Activated T-cell treated with anti-CD3 and anti-CD28 coated beads for 1 hour (primary cell): ENCODE measurements around the gene CMC1.

Source experiments
- DNase-seq: peaks from one replicate; pipeline ENCODE4 v3.0.0-alpha.2; 2020; ENCODE audit warnings: low read depth

Gene CMC1

GRCh38 chr3:28300345-28300962 is 59.0 kb downstream of the CMC1 start:
- no peak for DNase-seq

DNA sequence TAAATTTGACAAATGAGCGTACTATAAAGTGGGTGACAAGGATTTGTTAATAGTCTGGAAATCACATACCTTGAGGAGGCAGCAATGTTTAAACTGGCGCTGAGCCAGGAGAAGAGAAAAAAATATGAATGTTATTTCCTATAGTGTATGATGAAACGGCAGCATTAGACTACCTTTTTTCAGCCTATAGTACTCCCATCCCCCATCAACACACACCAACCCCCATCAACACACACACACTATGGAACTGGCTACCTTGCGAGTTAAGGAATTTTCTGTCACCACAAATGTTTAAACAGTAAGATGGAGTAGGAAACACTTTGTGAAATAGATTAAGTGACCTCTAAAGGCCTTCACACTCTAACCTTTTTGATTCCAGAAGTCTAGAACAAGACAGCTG is 60.3 kb downstream of the CMC1 start:
- DNase-seq = no peak

- DNase-seq = no peak
Measured at GRCh38 chr3:28308196-28308595, 66.8 kb downstream of the CMC1 start.

- DNase-seq = no peak
Measured at GRCh38 chr3:28315711-28316110, 74.3 kb downstream of the CMC1 start.

DNA sequence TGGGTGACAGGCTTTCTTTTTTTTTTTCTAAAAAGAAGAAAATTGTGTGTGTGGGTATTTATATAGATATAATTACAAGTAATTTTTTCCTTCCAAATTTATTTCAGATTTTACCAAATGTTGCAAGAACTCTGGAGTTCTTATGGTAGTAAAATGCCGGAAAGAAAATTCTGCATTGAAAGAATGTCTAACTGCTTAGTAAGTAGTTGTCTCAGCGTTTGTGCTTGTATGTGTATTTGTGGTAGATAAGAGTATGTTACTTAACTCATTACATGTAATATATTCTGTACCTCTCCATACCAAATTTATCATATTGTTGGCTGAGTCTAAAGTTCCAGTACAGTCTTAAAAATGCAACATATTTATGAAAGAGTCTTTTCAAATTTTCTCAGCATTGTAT is 74.8 kb downstream of the CMC1 start:
- DNase-seq = no peak

- DNase-seq = no peak
Measured at GRCh38 chr3:28317438-28318022, 76.1 kb downstream of the CMC1 start.

- DNase-seq = no peak
Measured at GRCh38 chr3:28320981-28321380, 79.6 kb downstream of the CMC1 start.

GRCh38 chr3:28322464-28322863 is 81.0 kb downstream of the CMC1 start:
- DNase-seq = no peak

DNA sequence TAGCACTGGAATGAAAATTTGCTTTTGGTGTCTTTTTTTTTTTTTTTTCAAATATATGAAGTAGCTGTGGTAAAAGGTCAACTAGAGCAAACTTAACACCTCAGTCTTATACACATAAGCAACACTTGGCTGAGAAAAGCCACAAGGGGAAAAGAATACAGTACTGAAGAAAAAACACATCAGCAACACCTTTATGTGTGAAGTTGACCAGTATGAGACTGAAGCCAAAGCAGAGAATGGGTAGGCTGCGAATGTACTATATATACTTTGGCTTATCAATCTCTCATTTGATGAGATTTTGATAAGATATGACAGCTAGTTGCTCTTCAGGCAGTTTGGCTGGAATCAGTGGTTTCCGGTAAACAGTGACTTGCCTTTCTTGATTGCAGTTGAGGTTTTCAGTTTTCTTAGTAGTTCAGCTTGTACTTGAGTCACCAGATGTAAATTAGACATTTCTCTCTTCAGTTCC is 85.1 kb downstream of the CMC1 start:
- no peak for DNase-seq

- no peak for DNase-seq
Measured at GRCh38 chr3:28328188-28329151, 87.1 kb downstream of the CMC1 start.

- DNase-seq = no peak
Measured at GRCh38 chr3:28334552-28334951, 93.1 kb downstream of the CMC1 start.

GRCh38 chr3:28335246-28335645 is 93.8 kb downstream of the CMC1 start:
- no peak for DNase-seq

GRCh38 chr3:28337230-28337629 is 95.8 kb downstream of the CMC1 start:
- DNase-seq = no peak

DNA sequence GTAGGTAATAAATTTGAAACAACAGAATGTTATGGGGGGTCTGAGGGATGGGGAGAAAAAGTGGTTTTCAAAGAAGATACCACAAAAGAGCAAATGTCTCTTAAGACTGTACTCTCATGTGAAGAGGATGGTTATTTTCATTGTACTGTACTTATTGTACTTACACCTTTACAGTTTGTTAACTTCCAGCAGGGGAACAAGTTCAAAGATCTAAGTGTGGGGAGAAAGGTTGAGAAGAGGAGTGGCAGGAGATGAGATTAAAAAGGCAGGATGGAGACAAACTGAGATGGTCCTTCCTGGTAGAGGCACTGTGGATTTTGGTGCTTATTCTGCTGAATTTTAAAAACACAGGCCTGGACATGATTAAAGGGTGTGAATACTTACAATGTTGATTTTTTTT is 101.7 kb downstream of the CMC1 start:
- no peak for DNase-seq

DNA sequence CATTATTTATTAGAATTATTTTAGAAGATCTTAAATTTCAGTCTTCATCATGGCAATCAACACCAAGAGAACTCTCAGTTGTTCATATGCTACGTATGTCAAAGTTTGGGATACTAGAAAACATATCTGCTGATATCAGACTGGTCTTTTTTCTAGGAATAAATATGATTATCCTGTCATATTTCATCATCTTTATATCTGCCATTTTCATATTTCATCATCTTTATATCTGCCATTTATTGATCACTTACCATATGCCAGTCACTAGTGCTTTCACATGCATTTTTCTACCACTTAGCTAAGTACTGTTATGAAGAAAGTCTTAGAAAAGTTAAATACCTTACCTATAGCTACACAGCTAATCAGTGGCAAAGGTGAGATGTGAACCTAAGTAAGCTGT is 104.3 kb downstream of the CMC1 start:
- DNase-seq = no peak

GRCh38 chr3:28347374-28348264 is 106.2 kb downstream of the CMC1 start:
- no peak for DNase-seq

GRCh38 chr3:28348265-28348628 is 106.8 kb downstream of the CMC1 start:
- DNase-seq = no peak

GRCh38 chr3:28348629-28349468 is 107.4 kb downstream of the CMC1 start, which contains the start of the genes AZI2 and ZCWPW2:
Gene AZI2 (minus strand): TSS chr3:28348824. CDS start chr3:28340617, 8,207 bp downstream.
Gene ZCWPW2 (plus strand): TSS chr3:28348721. CDS start chr3:28413069, 64,348 bp downstream.
- peak; percentile 89 for DNase-seq

DNA sequence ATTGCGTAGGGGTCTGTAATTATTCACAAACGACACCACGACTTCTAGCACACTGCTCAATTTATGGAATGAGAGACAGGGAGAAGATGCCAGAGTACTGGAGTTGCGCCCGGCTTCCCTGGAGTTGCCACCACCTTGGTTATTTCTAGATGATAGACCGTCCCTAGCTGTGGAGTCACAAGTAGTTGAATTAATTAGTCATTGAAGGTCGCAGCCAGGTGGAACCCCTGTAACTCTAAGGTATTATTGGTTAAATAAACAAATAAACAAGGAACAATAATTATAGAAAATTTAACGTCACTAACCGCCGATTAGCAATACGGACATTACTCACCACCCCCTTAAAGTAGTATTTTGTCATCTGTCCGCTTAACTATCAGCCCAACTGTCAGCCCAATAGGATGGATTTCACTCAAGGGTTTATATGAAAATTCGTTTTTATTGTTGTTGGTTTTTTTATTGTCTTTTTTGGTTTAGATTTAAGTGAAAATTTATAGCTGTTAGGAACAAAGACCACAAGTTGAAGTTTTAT is 108.1 kb downstream of the CMC1 start:
- no peak for DNase-seq
